MM.1S (cell line): ENCODE data around the gene CLEC4D.
"Not testable (repeated sequence)": the region's sequence is repeated elsewhere in the genome, so short reads cannot be mapped to it uniquely, and the experiment has no call there.

Experiments
- DNase-seq: peaks from one replicate; pipeline ENCODE4 v3.0.0-alpha.2; 2015
- H2AFZ ChIP-seq: fragments of 300-600 bp; sonication (generic); 2 replicates; pipeline ENCODE4 v1.6.0; 2016; ENCODE audit warnings: antibody characterized with exemption, low read length
- H3F3A ChIP-seq: fragments of 300-600 bp; sonication (generic); 2 replicates; pipeline ENCODE4 v1.6.1; 2016; ENCODE audit warnings: mild to moderate bottlenecking, antibody characterized with exemption, low read length, moderate library complexity, mixed read lengths; ENCODE audit not compliant: insufficient read depth
- H3K27ac ChIP-seq: fragments of 300-600 bp; sonication (generic); 2 replicates; pipeline ENCODE4 v1.5.1; 2016; ENCODE audit warnings: mild to moderate bottlenecking, low read length
- H3K27me3 ChIP-seq: fragments of 300-600 bp; sonication (generic); replicated peaks from 2 replicates; pipeline ENCODE4 v1.6.0; 2016; ENCODE audit warnings: low read length; ENCODE audit not compliant: insufficient read depth
- H3K36me3 ChIP-seq: fragments of 300-600 bp; sonication (generic); replicated peaks from 2 replicates; pipeline ENCODE4 v1.6.1; 2016; ENCODE audit warnings: mild to moderate bottlenecking, low read length, mixed read lengths; ENCODE audit not compliant: insufficient read depth
- H3K4me1 ChIP-seq: fragments of 300-600 bp; sonication (generic); 2 replicates; pipeline ENCODE4 v1.6.1; 2016; ENCODE audit warnings: low read length, mixed read lengths
- H3K4me2 ChIP-seq: fragments of 300-600 bp; sonication (generic); 2 replicates; pipeline ENCODE4 v1.6.0; 2016; ENCODE audit warnings: low read depth, low read length
- H3K4me3 ChIP-seq: fragments of 300-600 bp; sonication (generic); 2 replicates; pipeline ENCODE4 v1.5.1; 2016; ENCODE audit warnings: low read length, mixed read lengths
- H3K79me2 ChIP-seq: fragments of 300-600 bp; sonication (generic); 2 replicates; pipeline ENCODE4 v1.6.1; 2016; ENCODE audit warnings: mixed run types, low read length, mixed read lengths
- H3K9ac ChIP-seq: fragments of 300-600 bp; sonication (generic); 2 replicates; pipeline ENCODE4 v1.6.1; 2016; ENCODE audit warnings: low read length, mixed read lengths
- H3K9me2 ChIP-seq: fragments of 300-600 bp; sonication (generic); replicated peaks from 2 replicates; pipeline ENCODE4 v1.6.1; 2016; ENCODE audit warnings: mild to moderate bottlenecking, low read length, mixed read lengths; ENCODE audit not compliant: insufficient read depth
- H3K9me3 ChIP-seq: fragments of 300-600 bp; sonication (generic); replicated peaks from 2 replicates; pipeline ENCODE4 v1.6.1; 2016; ENCODE audit warnings: mild to moderate bottlenecking, low read length, mixed read lengths; ENCODE audit not compliant: insufficient read depth
- H4K20me1 ChIP-seq: fragments of 300-600 bp; sonication (generic); 2 replicates; pipeline ENCODE4 v1.6.1; 2016; ENCODE audit warnings: mild to moderate bottlenecking, low read length, moderate library complexity, mixed read lengths; ENCODE audit not compliant: insufficient read depth
- EZH2 ChIP-seq: fragments of 300-600 bp; sonication (generic); optimal IDR thresholded peaks from 2 replicates; pipeline ENCODE3; 2017; ENCODE audit warnings: low read depth, mild to moderate bottlenecking, antibody characterized with exemption, low read length, mixed read lengths
- EZH2phosphoT487 ChIP-seq: fragments of 300-600 bp; sonication (generic); IDR thresholded peaks from 2 replicates; pipeline ENCODE4 v1.6.1; 2018; ENCODE audit warnings: antibody characterized with exemption, low read length
- TF ChIP-seq, protein P1 (sequence below): fragments of 300-600 bp; sonication (generic); IDR thresholded peaks from 2 replicates; pipeline ENCODE4 v1.5.1; 2016; ENCODE audit warnings: antibody characterized with exemption, low read length, mixed read lengths

CLEC4D gene

DNA sequence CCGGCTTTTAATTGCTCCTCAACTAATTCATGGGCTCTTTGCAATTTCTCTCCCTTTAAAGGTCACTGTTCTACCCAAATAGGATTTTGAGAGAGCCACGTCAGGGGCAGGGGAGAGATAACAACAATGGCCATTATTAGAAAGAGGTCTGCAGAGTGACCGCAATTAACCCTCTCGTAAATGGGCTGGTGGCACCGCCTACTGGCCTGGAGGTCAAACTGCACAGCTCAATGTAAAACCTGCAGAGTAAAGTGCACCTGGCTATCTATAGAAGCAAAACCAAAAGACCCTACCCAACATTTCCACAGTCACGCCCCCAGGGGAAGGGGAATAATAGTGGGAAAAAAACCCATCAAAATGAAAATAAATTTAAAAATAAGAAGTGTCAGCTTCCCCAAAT lies 49.0 kb downstream of the CLEC4D start:
- no peaks in the 10 kb centered on the region for H4K20me1 ChIP-seq
- no peaks in the 10 kb centered on the region for H3K36me3 ChIP-seq
- no peaks in the 10 kb centered on the region for H3K27me3 ChIP-seq
- H3K9me2 ChIP-seq, result no peaks in the 10 kb centered on the region
- H3F3A ChIP-seq, result no peaks in the 10 kb centered on the region
- H3K4me2 ChIP-seq, result no peak overlapping the region
- H2AFZ ChIP-seq, result no peak overlapping the region
- no peak overlapping the region for H3K4me3 ChIP-seq
- no peaks in the 10 kb centered on the region for H3K4me1 ChIP-seq
- no peak for TF ChIP-seq EZH2
- TF ChIP-seq, protein P1, sequence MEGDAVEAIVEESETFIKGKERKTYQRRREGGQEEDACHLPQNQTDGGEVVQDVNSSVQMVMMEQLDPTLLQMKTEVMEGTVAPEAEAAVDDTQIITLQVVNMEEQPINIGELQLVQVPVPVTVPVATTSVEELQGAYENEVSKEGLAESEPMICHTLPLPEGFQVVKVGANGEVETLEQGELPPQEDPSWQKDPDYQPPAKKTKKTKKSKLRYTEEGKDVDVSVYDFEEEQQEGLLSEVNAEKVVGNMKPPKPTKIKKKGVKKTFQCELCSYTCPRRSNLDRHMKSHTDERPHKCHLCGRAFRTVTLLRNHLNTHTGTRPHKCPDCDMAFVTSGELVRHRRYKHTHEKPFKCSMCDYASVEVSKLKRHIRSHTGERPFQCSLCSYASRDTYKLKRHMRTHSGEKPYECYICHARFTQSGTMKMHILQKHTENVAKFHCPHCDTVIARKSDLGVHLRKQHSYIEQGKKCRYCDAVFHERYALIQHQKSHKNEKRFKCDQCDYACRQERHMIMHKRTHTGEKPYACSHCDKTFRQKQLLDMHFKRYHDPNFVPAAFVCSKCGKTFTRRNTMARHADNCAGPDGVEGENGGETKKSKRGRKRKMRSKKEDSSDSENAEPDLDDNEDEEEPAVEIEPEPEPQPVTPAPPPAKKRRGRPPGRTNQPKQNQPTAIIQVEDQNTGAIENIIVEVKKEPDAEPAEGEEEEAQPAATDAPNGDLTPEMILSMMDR, result peak; percentile 47
- H3K9me3 ChIP-seq, result no peaks in the 10 kb centered on the region
- no peak overlapping the region for H3K27ac ChIP-seq
- H3K79me2 ChIP-seq, result no peaks in the 10 kb centered on the region
- peak; percentile 50 for DNase-seq
- no peak overlapping the region for H3K9ac ChIP-seq

DNA sequence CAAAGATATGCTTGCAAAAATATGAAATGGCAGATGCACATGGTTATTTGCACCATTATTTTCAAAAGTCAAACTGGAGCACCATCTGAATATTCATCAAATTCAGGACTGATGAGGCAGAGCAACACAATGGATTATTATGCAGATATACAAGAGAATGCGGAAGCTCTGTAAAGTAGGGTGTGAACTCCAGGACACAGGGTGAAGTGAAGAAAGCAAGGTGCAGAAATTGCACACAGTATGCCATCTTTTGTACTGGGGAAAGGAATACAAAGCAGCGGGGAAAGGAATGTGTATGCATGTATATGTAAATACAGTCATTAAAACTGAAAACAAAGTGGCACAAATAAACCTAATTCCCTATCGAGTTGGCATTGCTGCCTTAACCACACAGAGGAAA lies 50.1 kb downstream of the CLEC4D start:
- no peak overlapping the region for H3K4me3 ChIP-seq
- no peaks in the 10 kb centered on the region for H3K36me3 ChIP-seq
- no peaks in the 10 kb centered on the region for H3F3A ChIP-seq
- no peak overlapping the region for H3K4me2 ChIP-seq
- no peaks in the 10 kb centered on the region for H3K9me3 ChIP-seq
- no peaks in the 10 kb centered on the region for H3K79me2 ChIP-seq
- no peak overlapping the region for H3K27ac ChIP-seq
- H2AFZ ChIP-seq, result no peak overlapping the region
- TF ChIP-seq, protein P1, result no peak
- no peak for TF ChIP-seq EZH2phosphoT487
- TF ChIP-seq EZH2, result no peak
- no peaks in the 10 kb centered on the region for H4K20me1 ChIP-seq
- no peaks in the 10 kb centered on the region for H3K9me2 ChIP-seq
- H3K27me3 ChIP-seq, result no peaks in the 10 kb centered on the region
- no peaks in the 10 kb centered on the region for H3K4me1 ChIP-seq
- no peak for DNase-seq
- H3K9ac ChIP-seq, result no peak overlapping the region

DNA sequence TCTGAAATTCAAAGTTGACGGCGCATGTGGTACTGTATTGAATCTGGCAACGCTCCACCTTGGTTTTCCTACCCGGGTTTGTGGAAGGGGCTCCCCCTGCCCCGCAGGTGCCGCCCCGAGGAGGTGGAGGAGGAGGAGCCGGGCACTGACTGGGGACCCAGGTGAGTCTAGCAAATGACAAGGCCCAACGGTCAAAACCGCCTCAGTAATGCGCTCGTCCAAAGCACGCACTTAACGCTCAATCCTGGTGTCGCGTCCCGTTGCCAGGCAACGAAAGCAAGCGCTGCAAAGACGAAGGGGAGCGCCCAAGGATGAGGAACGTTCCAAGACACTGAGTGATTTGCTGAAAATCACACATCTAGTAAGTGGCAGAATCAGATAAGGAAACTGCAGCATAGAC lies 51.4 kb downstream of the CLEC4D start:
- Histone ChIP-seq H3K9me3 (no peaks in the 10 kb centered on the region), H3K4me2 (no peak overlapping the region), H4K20me1 (no peaks in the 10 kb centered on the region), H3K27me3 (no peaks in the 10 kb centered on the region), H3K36me3 (no peaks in the 10 kb centered on the region), H3K9ac (no peak overlapping the region), H3K4me1 (no peaks in the 10 kb centered on the region), H3K79me2 (no peaks in the 10 kb centered on the region), H3K9me2 (no peaks in the 10 kb centered on the region), H2AFZ (no peak overlapping the region), H3K4me3 (no peak overlapping the region), H3F3A (no peaks in the 10 kb centered on the region), H3K27ac (no peak overlapping the region)
- no peak for DNase-seq
- TF ChIP-seq EZH2phosphoT487 (no peak), EZH2 (no peak)
- TF ChIP-seq, protein P1, result no peak

DNA sequence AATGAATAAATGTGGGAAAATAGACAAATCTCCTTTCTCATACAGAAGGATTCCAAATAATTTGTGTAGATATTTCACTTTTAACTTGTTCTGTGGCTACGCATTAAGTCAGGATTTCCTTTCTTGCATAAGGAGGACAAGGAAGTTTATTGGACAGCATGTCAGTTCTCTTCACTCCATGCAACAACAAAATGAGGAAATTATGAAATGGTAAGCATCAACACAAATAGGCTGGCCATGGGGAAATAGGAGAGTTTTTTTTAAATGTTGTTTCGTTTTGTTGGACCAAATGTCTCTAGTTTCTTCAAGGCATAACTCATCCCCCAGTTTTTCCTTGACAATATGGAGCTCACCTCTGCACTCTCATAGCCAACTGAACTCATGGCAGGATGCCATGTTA lies 52.7 kb downstream of the CLEC4D start:
- not testable (repeated sequence) for H3K9ac ChIP-seq, H3K27me3 ChIP-seq, H3K4me2 ChIP-seq, H2AFZ ChIP-seq, H3K4me3 ChIP-seq, H3K4me1 ChIP-seq, H4K20me1 ChIP-seq, DNase-seq, H3K79me2 ChIP-seq, H3K27ac ChIP-seq, H3K36me3 ChIP-seq, H3F3A ChIP-seq, H3K9me2 ChIP-seq, H3K9me3 ChIP-seq
